GM12878 (cell line): ENCODE measurements around the gene RMDN3.

Experiments
- CTCF ChIP-seq, 3 experiments: IDR thresholded peaks in 2 of 3; conservative IDR thresholded peaks in 1 of 3; 2 replicates each; pipeline ENCODE4 v1.5.1; 2011; ENCODE audit warnings: low read depth in 3 of 3, low read length in 3 of 3, mild to moderate bottlenecking in 3 of 3, control low read depth in 2 of 3, moderate library complexity in 2 of 3, inconsistent platforms in 1 of 3, mixed read lengths in 1 of 3; ENCODE audit not compliant: control insufficient read depth in 2 of 3, insufficient read depth in 1 of 3; ENCODE audit errors: extremely low read depth in 1 of 3
- KDM1A ChIP-seq: fragments of 200-600 bp; sonication (generic); IDR thresholded peaks from 2 replicates; pipeline ENCODE4 v1.6.1; 2016; ENCODE audit warnings: borderline replicate concordance
- MEF2A ChIP-seq: IDR thresholded peaks from 2 replicates; pipeline ENCODE4 v1.6.1; 2011; ENCODE audit warnings: low read depth, mild to moderate bottlenecking, low read length, moderate library complexity; ENCODE audit not compliant: insufficient read depth
- MXI1 ChIP-seq: fragments of 150-350 bp; IDR thresholded peaks from 2 replicates; pipeline ENCODE4 v1.6.1; 2011; ENCODE audit warnings: low read depth, mild to moderate bottlenecking, inconsistent platforms, low read length, improper control_type of control experiment
- MYC ChIP-seq: IDR thresholded peaks from 2 replicates; pipeline ENCODE4 v1.6.1; 2011; ENCODE audit warnings: mild to moderate bottlenecking, low read length, moderate library complexity, inconsistent platforms; ENCODE audit not compliant: insufficient read depth, insufficient replicate concordance, insufficient read length, severe bottlenecking
- NRF1 ChIP-seq: conservative IDR thresholded peaks from 2 replicates; pipeline ENCODE4 v1.6.1; 2011; ENCODE audit warnings: mild to moderate bottlenecking, low read depth, low read length, improper control_type of control experiment
- POLR2A ChIP-seq: IDR thresholded peaks from 2 replicates; pipeline ENCODE4 v1.6.1; 2011; ENCODE audit warnings: low read depth, mild to moderate bottlenecking, low read length
- POLR2AphosphoS5 ChIP-seq: IDR thresholded peaks from 2 replicates; pipeline ENCODE4 v1.6.1; 2011; ENCODE audit warnings: mild to moderate bottlenecking, low read length, inconsistent platforms
- RFX5 ChIP-seq: IDR thresholded peaks from 2 replicates; pipeline ENCODE4 v1.6.1; 2011; ENCODE audit warnings: low read depth, low read length, improper control_type of control experiment
- TCF3 ChIP-seq: IDR thresholded peaks from 2 replicates; pipeline ENCODE4 v1.6.1; 2012; ENCODE audit warnings: low read depth, mild to moderate bottlenecking, low read length, borderline replicate concordance; ENCODE audit not compliant: insufficient read depth

DNA sequence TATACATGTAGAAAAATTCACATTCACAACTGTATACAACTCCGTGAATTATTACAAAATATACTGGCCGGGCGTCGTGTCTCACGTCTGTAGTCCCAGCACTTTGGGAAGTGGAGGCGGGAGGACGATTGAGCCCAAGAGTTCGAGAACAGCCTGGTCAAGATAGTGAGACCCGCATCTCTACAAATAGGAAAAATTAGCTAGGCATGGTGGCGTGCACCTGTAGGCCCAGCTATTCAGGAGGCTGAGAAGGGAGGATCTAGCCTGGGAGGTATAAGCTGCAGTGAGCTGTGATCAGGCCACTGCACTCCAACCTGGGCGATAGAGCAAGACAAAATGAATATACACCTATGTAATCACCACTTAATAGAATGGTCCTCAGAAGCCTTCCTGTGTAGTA is 58.8 kb downstream of the RMDN3 start:
- no peak for TF ChIP-seq MYC
- TF ChIP-seq CTCF (IDR thresholded peaks at IDR 0.05 in 2 of 3, conservative IDR thresholded peaks at IDR 0.05 in 1 of 3; ENCODE audit: control insufficient read depth in 2 of 3, extremely low read depth in 1 of 3, insufficient read depth in 1 of 3, low read depth in 3 of 3, low read length in 3 of 3) = no peak
- TF ChIP-seq KDM1A = no peak
- TF ChIP-seq MEF2A = no peak
- TF ChIP-seq NRF1 = no peak
- no peak for TF ChIP-seq MXI1
- no peak for TF ChIP-seq POLR2A
- no peak for TF ChIP-seq TCF3
- TF ChIP-seq POLR2AphosphoS5 = no peak
- TF ChIP-seq RFX5 = no peak
